Measurements from ENCODE around the gene NOL3.

Gene NOL3

DNA sequence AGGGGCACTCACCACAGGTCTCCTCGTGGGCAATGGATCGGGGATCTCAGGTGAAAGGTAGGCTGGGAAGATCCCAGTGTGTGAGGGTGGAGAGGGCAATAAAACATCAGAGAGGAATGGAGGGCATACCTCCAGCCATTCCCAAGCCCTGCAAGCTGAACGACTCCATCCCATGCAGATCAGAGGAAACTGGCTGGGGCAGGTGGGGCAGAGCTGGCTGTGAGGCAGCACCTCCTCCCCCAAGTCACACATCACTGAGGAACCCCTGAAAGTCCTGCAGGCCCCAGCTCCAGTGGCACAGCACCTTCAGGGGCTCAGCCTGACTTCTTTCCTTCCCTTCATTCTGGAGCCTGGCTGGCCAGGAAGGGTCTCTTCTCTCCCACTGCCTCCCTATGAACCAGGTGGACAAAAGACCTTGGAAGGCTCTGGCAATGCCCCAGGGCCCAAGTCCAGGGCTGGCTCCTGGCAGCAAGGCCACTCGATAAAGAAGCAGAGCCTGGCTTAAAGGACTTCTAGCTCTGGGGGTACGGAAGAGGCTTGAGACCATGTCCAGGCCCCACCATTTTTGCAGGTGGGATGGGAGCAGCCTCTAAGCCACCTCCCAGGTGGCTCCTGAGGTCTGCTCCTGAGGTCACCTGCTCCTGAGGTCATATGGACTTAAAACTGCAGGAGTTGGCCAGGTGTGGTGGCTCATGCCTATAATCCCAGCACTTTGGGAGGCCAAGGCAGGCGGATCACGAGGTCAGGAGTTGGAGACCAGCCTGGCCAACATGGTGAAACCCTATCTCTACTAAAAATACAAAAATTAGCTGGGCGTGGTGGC, 43.1 kb downstream of the NOL3 start:
- in situ Hi-C loops (cut with HindIII; ENCODE audit: low pct_ligation_motif_present, low pct_unique_long_range_greater_than_20kb, low sequenced_read_pairs): no loop called here
- DNase-seq: no peak

DNA sequence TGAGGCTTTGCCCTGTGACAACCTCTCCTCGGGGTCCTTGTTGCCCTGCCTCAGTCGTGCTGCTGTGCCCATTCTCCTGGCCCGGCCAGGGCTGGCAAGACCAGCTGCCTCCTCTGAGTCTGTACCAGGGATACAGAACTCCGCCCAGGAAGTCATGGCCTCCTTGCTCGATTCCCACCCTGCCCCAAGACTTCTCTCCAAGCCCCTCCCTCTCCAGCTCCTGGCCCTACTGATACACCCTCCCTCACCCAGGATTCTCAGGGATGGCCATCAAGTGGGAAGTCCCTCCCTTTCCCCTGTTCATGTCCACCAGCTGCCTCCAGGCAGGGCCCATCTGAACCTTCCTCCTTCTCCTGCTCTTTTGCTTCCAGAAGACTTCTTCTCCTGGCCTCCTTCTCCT, 45.4 kb downstream of the NOL3 start:
- in situ Hi-C loops (cut with HindIII; ENCODE audit: low pct_ligation_motif_present, low pct_unique_long_range_greater_than_20kb, low sequenced_read_pairs): no loop called here
- DNase-seq: no peak

DNA sequence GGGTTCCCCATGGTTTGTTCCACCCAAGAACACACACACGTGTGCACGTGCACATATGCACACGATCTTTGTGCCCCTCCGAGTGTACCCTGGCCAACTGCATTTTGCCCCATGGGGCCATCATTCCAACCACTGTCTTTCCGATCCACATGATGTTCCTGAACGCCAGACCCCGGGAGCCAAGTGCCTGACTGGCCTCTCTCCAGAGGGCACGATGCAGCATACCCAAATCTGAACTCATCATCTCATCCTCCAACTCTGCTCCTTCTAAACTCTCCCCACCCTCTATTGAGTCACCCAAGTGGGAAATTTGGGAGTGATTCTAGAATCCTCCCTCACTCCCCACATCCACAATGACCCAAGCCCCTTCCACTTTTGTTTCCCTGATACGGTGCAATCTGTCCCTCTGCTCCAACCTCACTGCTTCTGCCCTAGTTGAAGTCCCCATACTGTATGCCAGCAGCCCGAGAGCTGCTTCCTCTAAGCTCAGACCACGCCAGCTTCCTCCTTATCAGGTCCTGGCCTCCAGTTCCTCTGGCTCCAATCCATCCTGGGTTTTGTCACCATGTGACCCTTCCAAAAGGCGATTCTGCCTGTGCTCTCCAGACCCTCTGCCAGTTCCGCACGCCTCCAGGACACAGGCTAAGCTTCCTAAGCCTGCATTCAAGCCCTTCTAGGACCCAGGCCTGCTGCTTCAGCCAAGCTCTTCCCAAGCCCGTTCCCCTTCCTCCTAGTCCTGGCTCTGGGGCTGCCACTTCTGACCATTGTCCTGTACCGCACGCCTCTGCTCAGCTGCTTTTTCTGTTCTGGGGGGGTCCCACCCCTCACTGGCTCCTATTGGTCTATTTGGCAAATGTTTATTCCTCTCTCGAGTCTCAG, 46.5 kb downstream of the NOL3 start:
- DNase-seq: no peak
- in situ Hi-C loops (cut with HindIII; ENCODE audit: low pct_ligation_motif_present, low pct_unique_long_range_greater_than_20kb, low sequenced_read_pairs): no loop called here

DNA sequence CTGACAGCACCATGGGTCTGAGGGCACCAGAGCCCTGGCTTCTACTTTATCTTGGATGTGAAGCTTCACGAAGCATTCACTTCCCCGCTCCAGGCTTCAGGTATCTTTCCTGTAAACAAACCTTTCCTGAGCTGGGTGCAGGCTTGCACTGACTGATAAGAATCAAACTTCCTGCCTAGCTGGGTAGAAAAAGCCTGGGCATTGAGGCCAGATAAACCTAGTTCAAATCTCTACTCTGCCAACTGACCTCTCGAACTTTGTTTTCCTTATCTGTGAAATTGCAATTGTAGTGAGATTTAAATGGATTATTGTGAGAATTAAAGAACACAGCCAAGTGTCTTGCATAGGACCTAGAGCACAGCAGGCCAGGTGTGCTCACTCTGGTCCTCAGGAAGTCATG, 53.7 kb downstream of the NOL3 start:
- in situ Hi-C loops (cut with HindIII; ENCODE audit: low pct_ligation_motif_present, low pct_unique_long_range_greater_than_20kb, low sequenced_read_pairs): no loop called here
- DNase-seq: no peak

Data from ACHN (cell line).